Transverse colon (tissue), 4 donors: ENCODE measurements around the gene SPAG17. TPM values are rescaled to one million over a fixed set of nuclear protein-coding genes. Genes with fewer than 3 reads are reported as not detected.

Experiments
- DNase-seq: peaks from one replicate; pipeline ENCODE4 v3.0.0-alpha.2; 2019
- H3K27ac ChIP-seq, 4 donors: fragments of 200-600 bp; sonication (generic); 2 replicates each; pipeline ENCODE4 v1.5.1; 2016 to 2018; ENCODE audit warnings: inconsistent platforms in 4 of 4
- H3K27me3 ChIP-seq: fragments of 200-600 bp; sonication (generic); 2 replicates; pipeline ENCODE4 v1.5.1; 2017; ENCODE audit warnings: inconsistent platforms
- H3K36me3 ChIP-seq, 4 donors: fragments of 200-600 bp; sonication (generic); 2 replicates each; pipeline ENCODE4 v1.5.1; 2017 to 2019; ENCODE audit warnings: inconsistent platforms in 4 of 4
- H3K4me1 ChIP-seq, 4 donors: fragments of 200-600 bp; sonication (generic); 2 replicates each; pipeline ENCODE4 v1.5.1; 2017 to 2020; ENCODE audit warnings: inconsistent platforms in 4 of 4
- H3K4me3 ChIP-seq, 4 donors: fragments of 200-600 bp; sonication (generic); 1 replicate in 1 of 4; 2 replicates in 3 of 4; pipeline versions ENCODE4 v1.5.1 to v1.6.1; 2017 to 2019; ENCODE audit warnings: inconsistent platforms in 4 of 4
- H3K9me3 ChIP-seq, 2 donors: fragments of 200-600 bp; sonication (generic); 2 replicates each; pipeline ENCODE4 v1.5.1; 2017 to 2019; ENCODE audit warnings: inconsistent platforms in 2 of 2
- CTCF ChIP-seq, 5 experiments: fragments of 200-600 bp in 3 of 5; fragments of 450-650 bp in 2 of 5; sonication (generic) in 3 of 5; IDR thresholded peaks; 1 replicate in 2 of 5; 2 replicates in 3 of 5; pipeline ENCODE4 v1.5.1; 2016 to 2017; ENCODE audit warnings: antibody characterized with exemption in 5 of 5, inconsistent platforms in 3 of 5, mild to moderate bottlenecking in 2 of 5, moderate library complexity in 1 of 5
- EP300 ChIP-seq: sonication (generic); formaldehyde crosslinking; IDR thresholded peaks from one replicate; pipeline ENCODE4 v1.6.1; 2017; ENCODE audit warnings: antibody characterized with exemption, low read depth
- POLR2A ChIP-seq: fragments of 450-650 bp; IDR thresholded peaks from one replicate; pipeline ENCODE4 v1.6.1; 2016; ENCODE audit warnings: antibody characterized with exemption, mild to moderate bottlenecking, moderate library complexity
- POLR2AphosphoS5 ChIP-seq, 3 donors: sonication (generic); formaldehyde crosslinking; IDR thresholded peaks; one replicate each; pipeline ENCODE4 v1.6.1; 2016; ENCODE audit warnings: antibody characterized with exemption in 3 of 3
- WGBS, 2 donors: methylation state at CpG; one replicate each; pipeline ENCODE4 v1.1.5; 2018; ENCODE audit warnings: low coverage in 1 of 2; 5-methylcytosine and 5-hydroxymethylcytosine counted together
- in situ Hi-C, 4 donors: fragments of 200-750 bp; cut with MboI; loops; one replicate each; pipeline versions ENCODE4 v1.15.0 to v1.15.1; 2017; ENCODE audit warnings: low sequenced_read_pairs in 3 of 4, low pct_ligation_motif_present in 1 of 4, low pct_unique_long_range_greater_than_20kb in 1 of 4
- intact Hi-C: fragments of 100-400 bp; cut with DNase I; formaldehyde crosslinking; loops from one replicate; pipeline ENCODE4 v1.15.1; 2023; ENCODE audit warnings: low total_unique reads
- total RNA-seq, 4 donors: library from RNA; depleted of rRNA; stranded (reverse); fragments of >200 nt; gene quantifications; one replicate each; pipeline ENCODE4 v1.1.0, GENCODE V29; 2016

The SPAG17 gene
- total RNA-seq, 4 donors from 2014 or later: not detected

- no peaks in the 10 kb centered on the region for H3K27me3 ChIP-seq
- TF ChIP-seq POLR2AphosphoS5 (IDR thresholded peaks at IDR 0.05): no peak
- H3K4me3 ChIP-seq: no peak overlapping the region
- H3K4me1 ChIP-seq: no peaks in the 10 kb centered on the region
- DNase-seq: no peak
- H3K27ac ChIP-seq: no peak overlapping the region
- no peaks in the 10 kb centered on the region for H3K9me3 ChIP-seq
- no peaks in the 10 kb centered on the region for H3K36me3 ChIP-seq
- intact Hi-C loops (no loop called here), in situ Hi-C loops (no loop called here)
Measured at GRCh38 chr1:117971777-117972176, 213.3 kb downstream of the SPAG17 start.

DNA sequence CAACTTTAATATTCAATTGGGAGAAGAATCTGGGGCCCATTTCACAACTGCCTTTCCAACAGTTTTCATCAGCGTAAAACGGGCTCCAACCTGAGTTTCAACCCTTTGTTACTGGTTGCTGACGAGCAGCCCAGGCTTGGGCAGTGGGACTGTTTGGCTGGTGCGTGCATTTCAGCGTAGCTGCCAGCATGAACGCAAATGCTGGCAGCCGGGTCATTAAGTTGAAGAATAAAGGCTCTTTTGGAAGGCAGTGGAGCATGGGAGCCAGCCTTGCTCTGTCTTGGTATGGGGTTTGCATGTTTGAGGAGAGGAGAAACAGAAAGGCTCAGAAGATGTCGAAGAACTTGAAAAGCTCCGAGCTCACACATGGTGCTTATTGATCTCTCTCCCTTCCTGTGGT lies 214.8 kb downstream of the SPAG17 start:
- 36 to 81% methylated on average over 2 to 9 of the region's 9 CpGs for WGBS, 2 donors
- DNase-seq: no peak
- Histone ChIP-seq H3K4me3 (no peak overlapping the region), H3K27me3 (no peaks in the 10 kb centered on the region), H3K4me1 (no peaks in the 10 kb centered on the region), H3K9me3 (no peaks in the 10 kb centered on the region), H3K36me3 (no peaks in the 10 kb centered on the region), H3K27ac (no peak overlapping the region)
- in situ Hi-C loops (no loop called here), intact Hi-C loops (no loop called here)
- TF ChIP-seq CTCF (IDR thresholded peaks at IDR 0.05): no peak
- no peak for TF ChIP-seq EP300
- TF ChIP-seq POLR2AphosphoS5 (IDR thresholded peaks at IDR 0.05): no peak
- no peak for TF ChIP-seq POLR2A

GRCh38 chr1:117967881-117968280 lies 217.1 kb downstream of the SPAG17 start:
- Histone ChIP-seq H3K9me3 (no peaks in the 10 kb centered on the region), H3K36me3 (no peaks in the 10 kb centered on the region), H3K4me1 (no peaks in the 10 kb centered on the region), H3K4me3 (no peak overlapping the region), H3K27ac (no peak overlapping the region), H3K27me3 (no peaks in the 10 kb centered on the region)
- TF ChIP-seq POLR2A (no peak), EP300 (no peak), CTCF (IDR thresholded peaks at IDR 0.05) (no peak), POLR2AphosphoS5 (IDR thresholded peaks at IDR 0.05) (no peak)
- intact Hi-C loops (no loop called here), in situ Hi-C loops (no loop called here)
- no peak for DNase-seq
- 0 to 3% methylated on average over 1 of the region's 1 CpG for WGBS, 2 donors

GRCh38 chr1:117967477-117967876 lies 217.6 kb downstream of the SPAG17 start:
- TF ChIP-seq POLR2AphosphoS5 (IDR thresholded peaks at IDR 0.05) (no peak), EP300 (no peak), CTCF (IDR thresholded peaks at IDR 0.05) (no peak), POLR2A (no peak)
- H3K9me3 ChIP-seq: no peaks in the 10 kb centered on the region
- in situ Hi-C loops: no loop called here
- no peak for DNase-seq
- WGBS, 2 donors: 52 to 65% methylated on average over 4 of the region's 4 CpGs
- H3K36me3 ChIP-seq: no peaks in the 10 kb centered on the region
- intact Hi-C loops: no loop called here
- no peak overlapping the region for H3K4me3 ChIP-seq
- no peaks in the 10 kb centered on the region for H3K4me1 ChIP-seq
- H3K27me3 ChIP-seq: no peaks in the 10 kb centered on the region
- H3K27ac ChIP-seq: no peak overlapping the region

DNA sequence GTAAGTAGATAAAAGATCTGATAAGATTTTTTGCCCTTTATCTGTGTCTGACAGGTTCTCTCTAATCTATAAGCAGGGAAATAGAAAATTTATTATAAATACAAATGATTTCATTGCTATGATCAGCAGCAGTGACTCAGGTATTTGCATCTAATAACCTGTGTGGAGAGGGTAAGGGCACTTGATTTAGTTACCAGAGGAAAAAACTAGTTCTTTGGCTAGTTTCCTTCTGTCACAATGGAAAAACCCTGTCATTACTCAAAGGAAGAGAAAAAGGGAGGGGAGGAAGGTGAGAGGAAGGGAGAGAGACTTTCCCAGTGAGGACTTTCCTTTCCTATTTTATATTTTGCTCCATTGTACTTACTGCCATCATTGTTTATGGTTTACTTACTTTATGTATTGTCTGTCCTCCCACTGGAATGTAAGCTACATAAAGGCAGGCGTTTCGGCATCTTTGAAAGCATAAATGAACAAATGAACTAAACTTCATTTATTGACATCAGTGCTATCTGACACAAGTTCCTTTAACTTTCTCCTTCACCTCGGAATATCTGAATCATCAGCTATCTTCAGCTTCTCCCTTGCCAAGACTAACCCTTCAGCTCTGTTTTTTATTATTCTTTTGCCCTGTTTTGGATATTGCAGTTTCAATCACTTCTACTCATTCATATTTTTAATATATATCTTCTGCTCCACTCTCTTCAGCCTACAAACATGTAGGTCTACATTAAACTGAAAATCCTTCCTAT lies 220.6 kb downstream of the SPAG17 start:
- intact Hi-C loops: no loop called here
- TF ChIP-seq POLR2A (no peak), POLR2AphosphoS5 (IDR thresholded peaks at IDR 0.05) (no peak), CTCF (IDR thresholded peaks at IDR 0.05) (no peak), EP300 (no peak)
- no peak overlapping the region for H3K27ac ChIP-seq
- no peaks in the 10 kb centered on the region for H3K27me3 ChIP-seq
- no peaks in the 10 kb centered on the region for H3K4me1 ChIP-seq
- in situ Hi-C loops: no loop called here
- H3K4me3 ChIP-seq: no peak overlapping the region
- H3K9me3 ChIP-seq: no peaks in the 10 kb centered on the region
- DNase-seq: no peak
- WGBS, 2 donors: 88 to 89% methylated on average over 3 of the region's 3 CpGs
- H3K36me3 ChIP-seq: peaks cover 0 to 5% (median 2%) of the 10 kb centered on the region in 4 donors
